Lower leg skin (tissue), 3 donors: ENCODE data around the gene TSR3.

ENCODE experiments used
- CTCF ChIP-seq, 3 donors: fragments of 450-650 bp; IDR thresholded peaks; one replicate each; pipeline ENCODE4 v1.5.1; 2016; ENCODE audit warnings: antibody characterized with exemption in 3 of 3, mild to moderate bottlenecking in 3 of 3, moderate library complexity in 2 of 3
- POLR2A ChIP-seq, 2 donors: fragments of 450-650 bp; IDR thresholded peaks; one replicate each; pipeline ENCODE4 v1.6.1; 2016 to 2017; ENCODE audit warnings: antibody characterized with exemption in 2 of 2, mild to moderate bottlenecking in 1 of 2, moderate library complexity in 1 of 2

GRCh38 chr16:1342526-1343427 is 8.9 kb downstream of the TSR3 start:
- TF ChIP-seq CTCF (IDR thresholded peaks at IDR 0.05) (no peak), POLR2A (IDR thresholded peaks at IDR 0.05) (no peak)
